Measurements from ENCODE around the gene KCTD19.

- TF ChIP-seq ZFP30 (CRISPR knock-in tag; IDR thresholded peaks at IDR 0.05) (no peak), ZNF8 (CRISPR knock-in tag; IDR thresholded peaks at IDR 0.05) (no peak)
- TF ChIP-seq, protein P1, sequence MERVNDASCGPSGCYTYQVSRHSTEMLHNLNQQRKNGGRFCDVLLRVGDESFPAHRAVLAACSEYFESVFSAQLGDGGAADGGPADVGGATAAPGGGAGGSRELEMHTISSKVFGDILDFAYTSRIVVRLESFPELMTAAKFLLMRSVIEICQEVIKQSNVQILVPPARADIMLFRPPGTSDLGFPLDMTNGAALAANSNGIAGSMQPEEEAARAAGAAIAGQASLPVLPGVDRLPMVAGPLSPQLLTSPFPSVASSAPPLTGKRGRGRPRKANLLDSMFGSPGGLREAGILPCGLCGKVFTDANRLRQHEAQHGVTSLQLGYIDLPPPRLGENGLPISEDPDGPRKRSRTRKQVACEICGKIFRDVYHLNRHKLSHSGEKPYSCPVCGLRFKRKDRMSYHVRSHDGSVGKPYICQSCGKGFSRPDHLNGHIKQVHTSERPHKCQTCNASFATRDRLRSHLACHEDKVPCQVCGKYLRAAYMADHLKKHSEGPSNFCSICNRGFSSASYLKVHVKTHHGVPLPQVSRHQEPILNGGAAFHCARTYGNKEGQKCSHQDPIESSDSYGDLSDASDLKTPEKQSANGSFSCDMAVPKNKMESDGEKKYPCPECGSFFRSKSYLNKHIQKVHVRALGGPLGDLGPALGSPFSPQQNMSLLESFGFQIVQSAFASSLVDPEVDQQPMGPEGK (CRISPR knock-in tag; IDR thresholded peaks at IDR 0.05; ENCODE audit: borderline replicate concordance): no peak
Observed at GRCh38 chr16:67243481-67243880, 83.1 kb downstream of the KCTD19 start.

All from SK-N-SH treated with all-trans-retinoic acid at 6 μM for 48 hours (cell line).